Liver (tissue), 9 donors: ENCODE results near the gene NCMAP. TPM values are rescaled to one million over a fixed set of nuclear protein-coding genes. Genes with fewer than 3 reads are reported as not detected.

Source experiments
- DNase-seq: peaks from one replicate; pipeline ENCODE4 v3.0.0-alpha.2; 2017; ENCODE audit warnings: low spot score
- H3K27ac ChIP-seq, 2 donors: one replicate each; pipeline ENCODE4 v1.7.0; 2013; ENCODE audit warnings: inconsistent platforms in 2 of 2, low read length in 2 of 2, control low read depth in 1 of 2, low read depth in 1 of 2, mild to moderate bottlenecking in 1 of 2
- H3K27me3 ChIP-seq, 4 donors: one replicate each; pipeline versions ENCODE4 v1.6.1 to v1.7.0; 2013; ENCODE audit warnings: low read length in 3 of 4, inconsistent platforms in 1 of 4, mild to moderate bottlenecking in 1 of 4, moderate library complexity in 1 of 4; ENCODE audit not compliant: control insufficient read depth in 4 of 4, insufficient read depth in 4 of 4
- H3K36me3 ChIP-seq, 4 donors: one replicate each; pipeline versions ENCODE4 v1.6.1 to v1.7.0; 2013; ENCODE audit warnings: low read length in 3 of 4, mild to moderate bottlenecking in 3 of 4, low read depth in 1 of 4, moderate library complexity in 1 of 4; ENCODE audit not compliant: control insufficient read depth in 4 of 4, insufficient read depth in 3 of 4
- H3K4me1 ChIP-seq, 4 donors: one replicate each; pipeline versions ENCODE4 v1.6.1 to v1.7.0; 2013; ENCODE audit warnings: low read length in 3 of 4, mild to moderate bottlenecking in 3 of 4, moderate library complexity in 1 of 4; ENCODE audit not compliant: control insufficient read depth in 4 of 4, insufficient read depth in 4 of 4
- H3K4me3 ChIP-seq, 3 donors: one replicate each; pipeline versions ENCODE4 v1.6.1 to v1.7.0; 2013; ENCODE audit warnings: low read length in 3 of 3, control low read depth in 1 of 3, low read depth in 1 of 3, mild to moderate bottlenecking in 1 of 3
- H3K9ac ChIP-seq, 2 donors: one replicate each; pipeline ENCODE4 v1.7.0; 2013; ENCODE audit warnings: low read length in 2 of 2, mild to moderate bottlenecking in 2 of 2, moderate library complexity in 2 of 2, control low read depth in 1 of 2, low read depth in 1 of 2
- H3K9me3 ChIP-seq, 4 donors: one replicate each; pipeline versions ENCODE4 v1.6.1 to v1.7.0; 2013; ENCODE audit warnings: low read length in 3 of 4; ENCODE audit not compliant: control insufficient read depth in 4 of 4
- EGR1 ChIP-seq, 2 donors: IDR thresholded peaks; 2 replicates each; pipeline ENCODE4 v1.6.1; 2016 to 2018; ENCODE audit warnings: antibody characterized with exemption in 2 of 2, low read depth in 2 of 2
- FOXA1 ChIP-seq: IDR thresholded peaks from 2 replicates; pipeline ENCODE4 v1.6.1; 2016; ENCODE audit warnings: antibody characterized with exemption
- FOXA2 ChIP-seq: IDR thresholded peaks from 2 replicates; pipeline ENCODE4 v1.6.1; 2016; ENCODE audit warnings: antibody characterized with exemption
- GABPA ChIP-seq, 2 donors: IDR thresholded peaks in 1 of 2; conservative IDR thresholded peaks in 1 of 2; 2 replicates each; pipeline ENCODE4 v1.6.1; 2016; ENCODE audit warnings: antibody characterized with exemption in 2 of 2, mild to moderate bottlenecking in 1 of 2, moderate library complexity in 1 of 2
- HNF4A ChIP-seq, 2 donors: conservative IDR thresholded peaks; 2 replicates each; pipeline ENCODE4 v1.6.1; 2016; ENCODE audit warnings: antibody characterized with exemption in 2 of 2, mild to moderate bottlenecking in 2 of 2
- HNF4G ChIP-seq: IDR thresholded peaks from 2 replicates; pipeline ENCODE4 v1.6.1; 2016; ENCODE audit warnings: antibody characterized with exemption
- JUND ChIP-seq, 2 donors: IDR thresholded peaks; 2 replicates each; pipeline ENCODE4 v1.6.1; 2016; ENCODE audit warnings: antibody characterized with exemption in 2 of 2
- MAX ChIP-seq: IDR thresholded peaks from 2 replicates; pipeline ENCODE4 v1.6.1; 2016; ENCODE audit warnings: antibody characterized with exemption
- NR2F2 ChIP-seq: IDR thresholded peaks from 2 replicates; pipeline ENCODE4 v1.6.1; 2016; ENCODE audit warnings: antibody characterized with exemption
- RAD21 ChIP-seq, 2 donors: IDR thresholded peaks; 2 replicates each; pipeline ENCODE4 v1.6.1; 2016; ENCODE audit warnings: antibody characterized with exemption in 2 of 2, mild to moderate bottlenecking in 2 of 2
- RXRA ChIP-seq, 2 donors: IDR thresholded peaks; 2 replicates each; pipeline ENCODE4 v1.6.1; 2017 to 2018; ENCODE audit warnings: antibody characterized with exemption in 2 of 2, mild to moderate bottlenecking in 1 of 2
- SP1 ChIP-seq: IDR thresholded peaks from 2 replicates; pipeline ENCODE4 v1.6.1; 2018; ENCODE audit warnings: antibody characterized with exemption, mild to moderate bottlenecking
- TAF1 ChIP-seq: conservative IDR thresholded peaks from 2 replicates; pipeline ENCODE4 v1.6.1; 2016; ENCODE audit warnings: antibody characterized with exemption, mild to moderate bottlenecking
- YY1 ChIP-seq: IDR thresholded peaks from 2 replicates; pipeline ENCODE4 v1.6.1; 2016; ENCODE audit warnings: antibody characterized with exemption, mild to moderate bottlenecking
- ZBTB33 ChIP-seq: IDR thresholded peaks from 2 replicates; pipeline ENCODE4 v1.6.1; 2016; ENCODE audit warnings: antibody characterized with exemption
- WGBS: extraction: QIAGEN DNeasy Blood & Tissue Kit; methylation state at CpG from one replicate; pipeline ENCODE4 v1.1.7; 2013; 5-methylcytosine and 5-hydroxymethylcytosine counted together
- polyA plus RNA-seq, 2 donors: library from polyadenylated mRNA; stranded (reverse) in 1 of 2; unstranded in 1 of 2; fragments of 200-250 nt in 1 of 2; fragments of >200 nt in 1 of 2; fragmentation: Nextera tagmentation in 1 of 2; extraction: Ambion mirVana in 1 of 2; gene quantifications; one replicate each; pipeline versions ENCODE4 v1.2.1 to v1.2.3, GENCODE V29; 2013 to 2015
- total RNA-seq, 2 donors: library from RNA; depleted of rRNA; stranded (reverse); fragments of >200 nt; gene quantifications; one replicate each; pipeline ENCODE4 v1.2.3, GENCODE V29; 2014
- TF ChIP-seq, protein P1 (sequence below): IDR thresholded peaks from 2 replicates; pipeline ENCODE4 v1.6.1; 2016; ENCODE audit warnings: antibody characterized with exemption, mild to moderate bottlenecking
- TF ChIP-seq, protein P2 (sequence below): fragments of 150-350 bp; IDR thresholded peaks from 2 replicates; pipeline ENCODE4 v1.5.1; 2017; ENCODE audit warnings: improper control_type of control experiment, low read depth, low read length; ENCODE audit not compliant: missing input control
- TF ChIP-seq, protein P3 (sequence below): IDR thresholded peaks from 2 replicates; pipeline ENCODE4 v1.6.1; 2016; ENCODE audit warnings: antibody characterized with exemption
- donor health status: healthy.
- donor health status: healthy.
- donor health status: healthy.
- donor health status: healthy.
- donor health status: healthy.

Gene NCMAP
- total and polyA plus RNA-seq, 4 donors, result 0.31 to 4.8 (median 0.61) TPM

DNA sequence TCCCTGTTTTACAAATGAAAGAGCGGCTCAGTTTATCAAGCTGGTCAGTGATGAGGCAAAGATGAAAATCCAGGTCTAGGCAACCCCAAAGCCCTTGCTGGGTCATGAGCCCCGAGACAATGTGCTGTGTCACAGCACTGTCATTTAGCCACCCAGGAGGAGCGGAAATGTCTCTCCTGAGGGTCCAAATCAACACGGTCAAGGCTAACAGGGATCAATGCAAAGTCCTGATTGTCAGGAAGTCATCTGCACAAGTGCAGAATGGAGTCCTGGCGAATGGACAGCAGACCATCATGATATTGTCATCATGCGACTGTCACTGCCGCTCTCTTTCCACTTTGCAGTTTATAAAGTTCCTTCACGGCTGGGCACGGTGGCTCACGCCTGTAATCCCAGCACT is 30.2 kb downstream of the NCMAP start:
- Histone ChIP-seq H3K9me3 (no peaks in the 10 kb centered on the region), H3K4me1 (peaks cover 0 to 3% (median 2%) of the 10 kb centered on the region in 4 donors), H3K27me3 (no peaks in the 10 kb centered on the region), H3K36me3 (no peaks in the 10 kb centered on the region), H3K9ac (no peak overlapping the region), H3K27ac (no peak overlapping the region), H3K4me3 (no peak overlapping the region)
- 89% methylated on average over 10 of the region's 10 CpGs for WGBS
- DNase-seq, result no peak
- TF ChIP-seq MAX (no peak), NR2F2 (no peak), HNF4G (no peak), RXRA (IDR thresholded peaks at IDR 0.05) (no peak), TAF1 (no peak), JUND (IDR thresholded peaks at IDR 0.05) (no peak), FOXA1 (no peak), EGR1 (IDR thresholded peaks at IDR 0.05; ENCODE audit: low read depth in 2 of 2) (no peak), FOXA2 (no peak), RAD21 (IDR thresholded peaks at IDR 0.05) (no peak), GABPA (IDR thresholded peaks at IDR 0.05 in 1 of 2, conservative IDR thresholded peaks at IDR 0.05 in 1 of 2) (no peak)
- TF ChIP-seq, protein P1, sequence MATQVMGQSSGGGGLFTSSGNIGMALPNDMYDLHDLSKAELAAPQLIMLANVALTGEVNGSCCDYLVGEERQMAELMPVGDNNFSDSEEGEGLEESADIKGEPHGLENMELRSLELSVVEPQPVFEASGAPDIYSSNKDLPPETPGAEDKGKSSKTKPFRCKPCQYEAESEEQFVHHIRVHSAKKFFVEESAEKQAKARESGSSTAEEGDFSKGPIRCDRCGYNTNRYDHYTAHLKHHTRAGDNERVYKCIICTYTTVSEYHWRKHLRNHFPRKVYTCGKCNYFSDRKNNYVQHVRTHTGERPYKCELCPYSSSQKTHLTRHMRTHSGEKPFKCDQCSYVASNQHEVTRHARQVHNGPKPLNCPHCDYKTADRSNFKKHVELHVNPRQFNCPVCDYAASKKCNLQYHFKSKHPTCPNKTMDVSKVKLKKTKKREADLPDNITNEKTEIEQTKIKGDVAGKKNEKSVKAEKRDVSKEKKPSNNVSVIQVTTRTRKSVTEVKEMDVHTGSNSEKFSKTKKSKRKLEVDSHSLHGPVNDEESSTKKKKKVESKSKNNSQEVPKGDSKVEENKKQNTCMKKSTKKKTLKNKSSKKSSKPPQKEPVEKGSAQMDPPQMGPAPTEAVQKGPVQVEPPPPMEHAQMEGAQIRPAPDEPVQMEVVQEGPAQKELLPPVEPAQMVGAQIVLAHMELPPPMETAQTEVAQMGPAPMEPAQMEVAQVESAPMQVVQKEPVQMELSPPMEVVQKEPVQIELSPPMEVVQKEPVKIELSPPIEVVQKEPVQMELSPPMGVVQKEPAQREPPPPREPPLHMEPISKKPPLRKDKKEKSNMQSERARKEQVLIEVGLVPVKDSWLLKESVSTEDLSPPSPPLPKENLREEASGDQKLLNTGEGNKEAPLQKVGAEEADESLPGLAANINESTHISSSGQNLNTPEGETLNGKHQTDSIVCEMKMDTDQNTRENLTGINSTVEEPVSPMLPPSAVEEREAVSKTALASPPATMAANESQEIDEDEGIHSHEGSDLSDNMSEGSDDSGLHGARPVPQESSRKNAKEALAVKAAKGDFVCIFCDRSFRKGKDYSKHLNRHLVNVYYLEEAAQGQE, result no peak

- Histone ChIP-seq H3K9ac (peak overlapping the region; percentile 6 to 34), H3K27me3 (no peaks in the 10 kb centered on the region), H3K9me3 (no peaks in the 10 kb centered on the region), H3K4me3 (no peak overlapping the region), H3K36me3 (no peaks in the 10 kb centered on the region), H3K4me1 (peaks cover 0 to 3% (median 2%) of the 10 kb centered on the region in 4 donors), H3K27ac (no peak overlapping the region)
- no peak for DNase-seq
- WGBS, result 34% methylated on average over 9 of the region's 9 CpGs
- TF ChIP-seq TAF1 (no peak), YY1 (no peak), HNF4A (conservative IDR thresholded peaks at IDR 0.05) (peak; percentile 24 to 43), RAD21 (IDR thresholded peaks at IDR 0.05) (peak; percentile 85 to 91), NR2F2 (peak; percentile 50), GABPA (IDR thresholded peaks at IDR 0.05 in 1 of 2, conservative IDR thresholded peaks at IDR 0.05 in 1 of 2) (no peak), ZBTB33 (no peak), MAX (no peak), FOXA2 (no peak), SP1 (no peak), JUND (IDR thresholded peaks at IDR 0.05) (no peak), FOXA1 (no peak), EGR1 (IDR thresholded peaks at IDR 0.05; ENCODE audit: low read depth in 2 of 2) (no peak), RXRA (IDR thresholded peaks at IDR 0.05) (peak in 1 of 2 donors; percentile 46), HNF4G (no peak)
- TF ChIP-seq, protein P2, sequence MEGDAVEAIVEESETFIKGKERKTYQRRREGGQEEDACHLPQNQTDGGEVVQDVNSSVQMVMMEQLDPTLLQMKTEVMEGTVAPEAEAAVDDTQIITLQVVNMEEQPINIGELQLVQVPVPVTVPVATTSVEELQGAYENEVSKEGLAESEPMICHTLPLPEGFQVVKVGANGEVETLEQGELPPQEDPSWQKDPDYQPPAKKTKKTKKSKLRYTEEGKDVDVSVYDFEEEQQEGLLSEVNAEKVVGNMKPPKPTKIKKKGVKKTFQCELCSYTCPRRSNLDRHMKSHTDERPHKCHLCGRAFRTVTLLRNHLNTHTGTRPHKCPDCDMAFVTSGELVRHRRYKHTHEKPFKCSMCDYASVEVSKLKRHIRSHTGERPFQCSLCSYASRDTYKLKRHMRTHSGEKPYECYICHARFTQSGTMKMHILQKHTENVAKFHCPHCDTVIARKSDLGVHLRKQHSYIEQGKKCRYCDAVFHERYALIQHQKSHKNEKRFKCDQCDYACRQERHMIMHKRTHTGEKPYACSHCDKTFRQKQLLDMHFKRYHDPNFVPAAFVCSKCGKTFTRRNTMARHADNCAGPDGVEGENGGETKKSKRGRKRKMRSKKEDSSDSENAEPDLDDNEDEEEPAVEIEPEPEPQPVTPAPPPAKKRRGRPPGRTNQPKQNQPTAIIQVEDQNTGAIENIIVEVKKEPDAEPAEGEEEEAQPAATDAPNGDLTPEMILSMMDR, result peak; percentile 80
- TF ChIP-seq, protein P1, result no peak
- TF ChIP-seq, protein P3, sequence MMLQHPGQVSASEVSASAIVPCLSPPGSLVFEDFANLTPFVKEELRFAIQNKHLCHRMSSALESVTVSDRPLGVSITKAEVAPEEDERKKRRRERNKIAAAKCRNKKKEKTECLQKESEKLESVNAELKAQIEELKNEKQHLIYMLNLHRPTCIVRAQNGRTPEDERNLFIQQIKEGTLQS, result no peak
Observed at GRCh38 chr1:24586970-24587820, 31.3 kb downstream of the NCMAP start.
